ENCODE results near the gene PFDN6. TPM values are rescaled to one million over a fixed set of nuclear protein-coding genes. Genes with fewer than 3 reads are reported as not detected.

The PFDN6 gene
- total and polyA plus RNA-seq, 2 of the 13 experiments (the other 11 are each of a cell fraction or from before 2014, with no cell fraction given), result 75.5 to 87.0 TPM

DNA sequence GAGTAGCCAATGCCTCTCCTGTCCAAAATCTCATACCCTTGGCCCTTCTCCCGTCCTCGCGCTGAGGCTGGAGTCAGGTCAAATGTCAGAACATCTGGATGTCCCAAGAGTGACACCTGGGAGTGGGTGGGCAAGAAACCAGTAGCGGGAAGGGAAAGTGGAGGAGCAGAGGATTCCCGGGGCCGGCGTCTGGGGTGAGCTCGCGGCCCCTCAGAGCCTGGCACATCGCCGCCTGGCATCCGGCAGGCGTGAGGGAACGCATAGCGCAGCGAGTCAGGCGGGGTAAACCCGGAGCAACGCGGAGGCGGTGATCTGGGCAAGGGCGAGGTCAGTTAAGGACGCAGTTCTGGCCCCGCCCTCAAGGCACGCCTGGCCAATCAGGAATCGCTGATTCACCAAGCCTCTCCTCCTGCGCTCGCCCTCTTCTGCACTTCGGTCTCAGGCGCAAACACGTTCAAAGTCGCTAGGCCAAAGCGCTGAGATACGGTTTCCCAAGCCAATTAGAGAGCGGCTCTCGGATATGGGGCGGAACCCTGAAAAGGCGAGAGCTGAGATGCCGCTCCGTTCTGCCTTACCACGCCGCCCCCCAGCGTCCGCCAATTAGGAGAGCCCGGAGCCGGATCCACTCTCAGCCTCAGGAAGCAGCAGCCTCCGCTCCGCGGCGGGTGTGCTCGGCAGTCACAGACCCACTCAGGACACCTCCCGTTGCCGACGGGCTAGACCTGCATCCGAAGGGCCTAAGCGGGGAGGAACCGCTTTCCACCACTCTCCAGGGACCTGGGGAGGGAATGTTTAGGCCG lies 40.3 kb upstream of the PFDN6 start (continued):
- TF ChIP-seq MEIS2 (CRISPR knock-in tag; IDR thresholded peaks at IDR 0.05) (peak; percentile 27; the same call in 1 of the 2 replicates), TBL1XR1 (IDR thresholded peaks at IDR 0.05; ENCODE audit: borderline replicate concordance, low read length, partially characterized antibody) (peak; percentile 24), SUZ12 (IDR thresholded peaks at IDR 0.05; ENCODE audit: low read depth, low read length) (no peak), ZNF562 (CRISPR knock-in tag; IDR thresholded peaks at IDR 0.05; ENCODE audit: borderline replicate concordance) (no peak), WIZ (CRISPR knock-in tag; IDR thresholded peaks at IDR 0.05) (peak; percentile 27; the same call in 1 of the 2 replicates), TEAD2 (CRISPR knock-in tag; IDR thresholded peaks at IDR 0.05) (no peak), KLF6 (CRISPR knock-in tag; IDR thresholded peaks at IDR 0.05) (peak; percentile 77), YEATS2 (CRISPR knock-in tag; IDR thresholded peaks at IDR 0.05; ENCODE audit: borderline replicate concordance) (peak; percentile 81; the same call in 1 of the 2 replicates), ZNF790 (CRISPR knock-in tag; IDR thresholded peaks at IDR 0.05; ENCODE audit: borderline replicate concordance) (peak; percentile 84; the same call in 1 of the 2 replicates), HNRNPUL1 (IDR thresholded peaks at IDR 0.05; ENCODE audit: low read depth, low read length) (no peak), SP5 (CRISPR knock-in tag; IDR thresholded peaks at IDR 0.05; ENCODE audit: borderline replicate concordance, low read depth) (peak; percentile 71), ZSCAN12 (CRISPR knock-in tag; IDR thresholded peaks at IDR 0.05) (no peak), FOXA1 (IDR thresholded peaks at IDR 0.05) (no peak), FOXA1 (CRISPR knock-in tag; IDR thresholded peaks at IDR 0.05) (peak; percentile 41), RNF2 (conservative IDR thresholded peaks at IDR 0.05; ENCODE audit: low read depth) (0 out of 2 replicates have a peak, but pooled peaks have one; percentile 45), U2AF2 (IDR thresholded peaks at IDR 0.05; ENCODE audit: low read depth, low read length) (no peak), ZKSCAN5 (CRISPR knock-in tag; IDR thresholded peaks at IDR 0.05) (no peak), AGO2 (optimal IDR thresholded peaks at IDR 0.05; ENCODE audit: low read depth, low read length) (peak; percentile 97), BORCS8-MEF2B (CRISPR knock-in tag; IDR thresholded peaks at IDR 0.05) (peak; percentile 96), MBNL3 (CRISPR knock-in tag; conservative IDR thresholded peaks at IDR 0.05) (no peak), TOE1 (CRISPR knock-in tag; IDR thresholded peaks at IDR 0.05) (no peak), ZNF616 (CRISPR knock-in tag; IDR thresholded peaks at IDR 0.05; ENCODE audit: low read depth) (peak; percentile 31; the same call in 1 of the 2 replicates)
- TF ChIP-seq, protein P1, sequence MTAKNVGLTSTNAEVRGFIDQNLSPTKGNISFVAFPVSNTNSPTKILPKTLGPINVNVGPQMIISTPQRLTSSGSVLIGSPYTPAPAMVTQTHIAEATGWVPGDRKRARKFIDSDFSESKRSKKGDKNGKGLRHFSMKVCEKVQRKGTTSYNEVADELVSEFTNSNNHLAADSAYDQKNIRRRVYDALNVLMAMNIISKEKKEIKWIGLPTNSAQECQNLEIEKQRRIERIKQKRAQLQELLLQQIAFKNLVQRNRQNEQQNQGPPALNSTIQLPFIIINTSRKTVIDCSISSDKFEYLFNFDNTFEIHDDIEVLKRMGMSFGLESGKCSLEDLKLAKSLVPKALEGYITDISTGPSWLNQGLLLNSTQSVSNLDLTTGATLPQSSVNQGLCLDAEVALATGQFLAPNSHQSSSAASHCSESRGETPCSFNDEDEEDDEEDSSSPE (CRISPR knock-in tag; IDR thresholded peaks at IDR 0.05), result peak; percentile 54; the same call in 1 of the 2 replicates
- TF ChIP-seq, protein P2, sequence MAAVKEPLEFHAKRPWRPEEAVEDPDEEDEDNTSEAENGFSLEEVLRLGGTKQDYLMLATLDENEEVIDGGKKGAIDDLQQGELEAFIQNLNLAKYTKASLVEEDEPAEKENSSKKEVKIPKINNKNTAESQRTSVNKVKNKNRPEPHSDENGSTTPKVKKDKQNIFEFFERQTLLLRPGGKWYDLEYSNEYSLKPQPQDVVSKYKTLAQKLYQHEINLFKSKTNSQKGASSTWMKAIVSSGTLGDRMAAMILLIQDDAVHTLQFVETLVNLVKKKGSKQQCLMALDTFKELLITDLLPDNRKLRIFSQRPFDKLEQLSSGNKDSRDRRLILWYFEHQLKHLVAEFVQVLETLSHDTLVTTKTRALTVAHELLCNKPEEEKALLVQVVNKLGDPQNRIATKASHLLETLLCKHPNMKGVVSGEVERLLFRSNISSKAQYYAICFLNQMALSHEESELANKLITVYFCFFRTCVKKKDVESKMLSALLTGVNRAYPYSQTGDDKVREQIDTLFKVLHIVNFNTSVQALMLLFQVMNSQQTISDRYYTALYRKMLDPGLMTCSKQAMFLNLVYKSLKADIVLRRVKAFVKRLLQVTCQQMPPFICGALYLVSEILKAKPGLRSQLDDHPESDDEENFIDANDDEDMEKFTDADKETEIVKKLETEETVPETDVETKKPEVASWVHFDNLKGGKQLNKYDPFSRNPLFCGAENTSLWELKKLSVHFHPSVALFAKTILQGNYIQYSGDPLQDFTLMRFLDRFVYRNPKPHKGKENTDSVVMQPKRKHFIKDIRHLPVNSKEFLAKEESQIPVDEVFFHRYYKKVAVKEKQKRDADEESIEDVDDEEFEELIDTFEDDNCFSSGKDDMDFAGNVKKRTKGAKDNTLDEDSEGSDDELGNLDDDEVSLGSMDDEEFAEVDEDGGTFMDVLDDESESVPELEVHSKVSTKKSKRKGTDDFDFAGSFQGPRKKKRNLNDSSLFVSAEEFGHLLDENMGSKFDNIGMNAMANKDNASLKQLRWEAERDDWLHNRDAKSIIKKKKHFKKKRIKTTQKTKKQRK (IDR thresholded peaks at IDR 0.05; ENCODE audit: low read length), result no peak
- TF ChIP-seq, protein P3, sequence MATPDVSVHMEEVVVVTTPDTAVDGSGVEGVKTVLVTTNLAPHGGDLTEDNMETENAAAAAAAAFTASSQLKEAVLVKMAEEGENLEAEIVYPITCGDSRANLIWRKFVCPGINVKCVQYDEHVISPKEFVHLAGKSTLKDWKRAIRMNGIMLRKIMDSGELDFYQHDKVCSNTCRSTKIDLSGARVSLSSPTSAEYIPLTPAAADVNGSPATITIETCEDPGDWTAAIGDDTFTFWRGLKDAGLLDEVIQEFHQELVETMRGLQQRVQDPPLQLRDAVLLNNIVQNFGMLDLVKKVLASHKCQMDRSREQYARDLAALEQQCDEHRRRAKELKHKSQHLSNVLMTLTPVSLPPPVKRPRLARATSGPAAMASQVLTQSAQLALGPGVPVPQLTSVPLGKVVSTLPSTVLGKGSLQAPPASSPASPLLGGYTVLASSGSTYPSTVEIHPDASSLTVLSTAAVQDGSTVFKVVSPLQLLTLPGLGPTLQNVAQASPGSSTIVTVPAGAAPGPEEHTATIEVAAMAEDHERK (CRISPR knock-in tag; IDR thresholded peaks at IDR 0.05; ENCODE audit: low read depth), result no peak
